Mesodermal cell (in vitro differentiated cells): ENCODE measurements around the gene HPRT1. TPM values are rescaled to one million over a fixed set of nuclear protein-coding genes. Genes with fewer than 3 reads are reported as not detected.

Experiments used
- H3K27ac ChIP-seq: 2 replicates; pipeline ENCODE4 v1.7.0; 2013; ENCODE audit warnings: mild to moderate bottlenecking, low read depth, low read length, moderate library complexity; ENCODE audit not compliant: severe bottlenecking
- H3K36me3 ChIP-seq: 2 replicates; pipeline ENCODE4 v1.7.1; 2013; ENCODE audit warnings: mild to moderate bottlenecking, low read length, moderate library complexity; ENCODE audit not compliant: control insufficient read depth, insufficient read depth
- H3K4me1 ChIP-seq: one replicate; pipeline ENCODE4 v1.7.1; 2013; ENCODE audit warnings: mild to moderate bottlenecking, low read length; ENCODE audit not compliant: insufficient read depth, control insufficient read depth, poor library complexity, severe bottlenecking
- H3K4me3 ChIP-seq: 2 replicates; pipeline ENCODE4 v1.7.0; 2013; ENCODE audit warnings: low read length, control low read depth, mild to moderate bottlenecking; ENCODE audit not compliant: insufficient read depth, poor library complexity, severe bottlenecking; ENCODE audit errors: extremely low read depth
- H3K9me3 ChIP-seq: 2 replicates; pipeline ENCODE4 v1.7.1; 2013; ENCODE audit warnings: mild to moderate bottlenecking, low read length, moderate library complexity; ENCODE audit not compliant: control insufficient read depth
- WGBS, 2 experiments: methylation state at CpG; one replicate each; pipeline ENCODE4 v1.1.5; 2013; ENCODE audit warnings: missing lambda C conversion rate in 2 of 2; ENCODE audit not compliant: insufficient coverage in 2 of 2; 5-methylcytosine and 5-hydroxymethylcytosine counted together
- polyA plus RNA-seq, 2 experiments: library from polyadenylated mRNA; stranded (reverse); fragments of 50-300 nt; gene quantifications; one replicate each; pipeline ENCODE4 v1.2.3, GENCODE V29; 2013

Gene HPRT1, protein sequence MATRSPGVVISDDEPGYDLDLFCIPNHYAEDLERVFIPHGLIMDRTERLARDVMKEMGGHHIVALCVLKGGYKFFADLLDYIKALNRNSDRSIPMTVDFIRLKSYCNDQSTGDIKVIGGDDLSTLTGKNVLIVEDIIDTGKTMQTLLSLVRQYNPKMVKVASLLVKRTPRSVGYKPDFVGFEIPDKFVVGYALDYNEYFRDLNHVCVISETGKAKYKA
- 23.2 TPM for polyA plus RNA-seq (2013, experiment 1 of 2)
- 30.2 TPM for polyA plus RNA-seq (2013, experiment 2 of 2)

GRCh38 chrX:134460005-134460861 is at the start of gene HPRT1:
Gene HPRT1, plus strand, starts transcription at chrX:134460165. Its CDS starts 147 bp downstream, at chrX:134460312.
- Histone ChIP-seq H3K9me3 (no peaks in the 10 kb centered on the region), H3K4me3 (peak within 1 kb of the TSS; percentile 58), H3K4me1 (no peaks in the 10 kb centered on the region), H3K27ac (peak within 1 kb of the TSS; percentile 45), H3K36me3 (no peaks in the 10 kb centered on the region)
- 0 to 1% methylated on average over 1 to 12 of the region's 85 CpGs for WGBS, 2 experiments

- no peak overlapping the region for H3K4me3 ChIP-seq
- no peak overlapping the region for H3K27ac ChIP-seq
- H3K9me3 ChIP-seq, result no peaks in the 10 kb centered on the region
- H3K36me3 ChIP-seq, result peaks cover 48% of the 10 kb centered on the region
- no peaks in the 10 kb centered on the region for H3K4me1 ChIP-seq
- no CpG with 5 or more reads among the region's 5 CpGs for WGBS, 2 experiments
Observed at GRCh38 chrX:134416087-134416486, 43.9 kb upstream of the HPRT1 start.

DNA sequence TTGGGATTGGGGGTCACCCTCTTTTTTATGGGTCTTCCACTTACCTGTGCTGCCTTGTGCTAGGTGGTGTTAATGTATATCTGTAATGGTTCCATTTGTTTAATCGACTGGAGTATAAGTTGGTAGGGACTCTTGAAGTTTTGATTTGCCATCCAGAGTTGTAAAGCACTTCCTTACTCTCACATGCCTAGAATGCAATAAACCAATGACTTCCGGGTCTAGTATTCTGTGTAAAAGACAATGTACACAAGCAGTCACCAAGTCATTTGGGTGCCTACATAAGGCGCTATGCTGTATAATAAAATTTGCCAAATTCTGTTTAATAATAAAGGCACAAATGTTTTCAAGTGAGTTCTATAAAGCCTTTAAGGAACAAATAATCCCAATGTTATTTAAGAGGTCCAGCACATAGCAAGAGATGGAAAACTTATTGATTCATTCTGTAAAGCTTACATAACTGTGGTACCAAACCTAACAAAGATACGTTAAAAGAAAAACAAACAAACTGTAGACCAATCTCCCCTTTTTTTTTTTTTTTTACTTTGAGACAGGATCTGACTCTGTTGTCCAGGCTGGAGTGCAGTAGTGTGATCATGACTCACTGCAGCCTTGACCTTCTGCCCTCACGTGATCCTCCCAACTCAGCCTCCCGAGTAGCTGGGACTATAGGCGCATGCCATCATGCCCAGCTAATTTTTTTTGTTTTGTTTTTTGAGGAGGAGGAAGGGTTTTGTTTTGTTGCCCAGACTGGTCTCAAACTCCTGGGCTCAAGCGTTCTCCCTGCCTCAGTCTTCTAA is 41.5 kb upstream of the HPRT1 start:
- Histone ChIP-seq H3K27ac (no peak overlapping the region), H3K9me3 (no peaks in the 10 kb centered on the region), H3K36me3 (peaks cover 57% of the 10 kb centered on the region), H3K4me3 (no peak overlapping the region), H3K4me1 (no peaks in the 10 kb centered on the region)
- no CpG with 5 or more reads among the region's 8 CpGs for whole genome bisulfite sequencing, 2 experiments

GRCh38 chrX:134419784-134420183 is 40.2 kb upstream of the HPRT1 start:
- Histone ChIP-seq H3K4me3 (no peak overlapping the region), H3K27ac (no peak overlapping the region), H3K9me3 (no peaks in the 10 kb centered on the region), H3K36me3 (peaks cover 59% of the 10 kb centered on the region), H3K4me1 (no peaks in the 10 kb centered on the region)
- 75 to 100% methylated on average over 2 of the region's 6 CpGs for WGBS, 2 experiments

DNA sequence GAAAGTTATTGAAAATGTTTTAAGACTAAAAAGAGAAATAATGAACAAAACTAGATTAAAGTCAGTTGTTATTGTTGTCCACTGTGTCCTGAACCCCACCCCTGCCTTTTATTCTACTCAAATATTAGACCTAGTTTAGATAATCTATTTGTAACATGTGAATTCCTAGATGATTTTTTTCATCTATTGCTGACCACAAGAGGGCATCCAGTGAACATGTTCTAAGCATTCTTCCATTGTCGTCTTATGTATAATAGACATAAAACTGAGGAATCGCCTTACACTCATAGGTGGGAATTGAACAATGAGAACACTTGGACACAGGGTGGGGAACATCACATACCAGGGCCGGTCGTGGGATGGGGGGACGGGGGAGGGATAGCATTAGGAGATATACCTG is 36.4 kb upstream of the HPRT1 start:
- Histone ChIP-seq H3K4me3 (no peak overlapping the region), H3K27ac (no peak overlapping the region), H3K4me1 (no peaks in the 10 kb centered on the region), H3K36me3 (peaks cover 52% of the 10 kb centered on the region), H3K9me3 (no peaks in the 10 kb centered on the region)
- no CpG with 5 or more reads among the region's 5 CpGs for WGBS, 2 experiments

DNA sequence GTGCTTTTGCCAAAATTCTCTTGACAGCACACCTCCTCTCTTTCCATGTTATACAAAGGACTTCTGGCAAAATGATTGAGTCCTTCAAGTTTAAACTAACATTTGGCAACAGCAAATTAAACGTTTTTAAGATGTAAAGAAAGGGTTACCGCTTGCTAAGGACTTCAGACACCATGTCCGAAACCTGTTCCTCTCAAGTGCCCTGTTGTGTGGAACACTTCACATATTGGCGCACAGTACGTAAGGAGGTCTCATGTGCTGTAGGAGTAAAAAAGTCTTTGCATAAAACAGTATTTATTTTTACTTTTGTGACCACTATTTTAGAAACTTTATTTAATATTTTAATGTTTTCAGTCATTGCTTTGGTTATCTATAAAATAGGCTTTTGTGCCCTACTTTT is 33.7 kb upstream of the HPRT1 start:
- WGBS, 2 experiments, result 90 to 100% methylated on average over 1 to 2 of the region's 5 CpGs
- Histone ChIP-seq H3K4me1 (no peaks in the 10 kb centered on the region), H3K9me3 (no peaks in the 10 kb centered on the region), H3K36me3 (peaks cover 48% of the 10 kb centered on the region), H3K4me3 (no peak overlapping the region), H3K27ac (no peak overlapping the region)

DNA sequence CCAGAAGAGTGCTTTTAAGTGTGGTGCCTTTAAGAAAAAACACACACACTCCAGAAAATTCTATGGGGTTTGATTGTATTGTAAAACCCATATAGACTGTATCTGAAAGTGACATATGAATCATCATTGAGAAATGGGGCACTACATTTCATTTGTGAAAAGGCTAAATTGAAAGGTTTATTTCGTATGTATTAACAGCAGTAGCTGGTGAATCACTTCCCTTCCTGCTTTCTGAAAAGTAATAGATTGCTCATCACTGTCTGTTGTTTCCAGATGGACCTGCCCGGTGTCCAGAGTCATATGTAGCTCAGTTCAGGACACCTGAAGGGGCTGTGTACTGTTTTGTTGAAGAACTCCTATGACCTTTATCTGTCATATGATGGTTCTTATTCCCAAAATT is 28.1 kb upstream of the HPRT1 start:
- H3K36me3 ChIP-seq, result peaks cover 35% of the 10 kb centered on the region
- no peaks in the 10 kb centered on the region for H3K4me1 ChIP-seq
- H3K9me3 ChIP-seq, result no peaks in the 10 kb centered on the region
- H3K4me3 ChIP-seq, result no peak overlapping the region
- 100% methylated on average over 1 of the region's 2 CpGs; no CpG with 5 or more reads in 1 of the 2 experiments for WGBS, 2 experiments
- no peak overlapping the region for H3K27ac ChIP-seq

GRCh38 chrX:134435894-134436293 is 24.1 kb upstream of the HPRT1 start:
- WGBS, 2 experiments, result no CpG with 5 or more reads among the region's 6 CpGs
- H3K27ac ChIP-seq, result no peak overlapping the region
- no peak overlapping the region for H3K4me3 ChIP-seq
- H3K36me3 ChIP-seq, result peaks cover 26% of the 10 kb centered on the region
- no peaks in the 10 kb centered on the region for H3K9me3 ChIP-seq
- no peaks in the 10 kb centered on the region for H3K4me1 ChIP-seq

DNA sequence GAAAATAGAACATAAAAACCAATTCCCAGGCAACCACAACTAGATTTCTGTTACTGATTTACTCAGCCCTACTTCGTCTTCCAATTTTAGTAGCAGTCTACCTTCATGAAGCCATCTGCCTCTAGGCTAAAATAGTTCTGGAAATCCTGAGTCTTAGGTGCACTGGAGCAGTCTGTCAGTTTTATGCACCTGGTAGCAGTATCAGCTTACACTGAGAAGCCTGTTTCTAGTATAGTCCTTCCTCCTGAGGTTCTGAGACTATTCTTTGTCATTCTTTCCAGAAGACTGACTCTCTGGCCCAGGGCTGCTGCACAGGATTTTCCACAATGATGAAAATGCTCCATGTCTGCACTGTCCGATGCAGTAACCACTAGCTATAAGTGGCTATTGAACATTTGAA is 16.9 kb upstream of the HPRT1 start:
- WGBS, 2 experiments, result 100% methylated on average over 1 of the region's 2 CpGs; no CpG with 5 or more reads in 1 of the 2 experiments
- Histone ChIP-seq H3K4me1 (no peaks in the 10 kb centered on the region), H3K36me3 (peaks cover 5% of the 10 kb centered on the region), H3K9me3 (no peaks in the 10 kb centered on the region), H3K27ac (no peak overlapping the region), H3K4me3 (no peak overlapping the region)

GRCh38 chrX:134443461-134443860 is 16.5 kb upstream of the HPRT1 start:
- Histone ChIP-seq H3K9me3 (no peaks in the 10 kb centered on the region), H3K4me3 (no peak overlapping the region), H3K4me1 (no peaks in the 10 kb centered on the region), H3K27ac (no peak overlapping the region), H3K36me3 (peaks cover 5% of the 10 kb centered on the region)
- no CpG with 5 or more reads among the region's 2 CpGs for WGBS, 2 experiments
